NCI-H748 treated with DMSO at 0.1 percent for 48 hours (cell line): Measurements from ENCODE around the gene SIK3.
"Not testable (repeated sequence)": the region's sequence is repeated elsewhere in the genome, so short reads cannot be mapped to it uniquely, and the experiment has no call there.

Experiments
- DNase-seq: peaks from one replicate; lab custom pipeline; 2025; lab: John Stamatoyannopoulos, UW

SIK3 gene

GRCh38 chr11:117098269-117099232 is at the start of gene SIK3:
Gene SIK3 (minus strand): TSS chr11:117098428. CDS start chr11:117098415, 13 bp downstream.
- peak; percentile 53 for DNase-seq

- no peak for DNase-seq
These were observed 48.3 kb upstream of the SIK3 start for GRCh38 chr11:117146521-117146920.

- DNase-seq: no peak
These were observed 47.1 kb upstream of the SIK3 start for GRCh38 chr11:117145393-117145761.

GRCh38 chr11:117144477-117145392 is 46.5 kb upstream of the SIK3 start:
- no peak for DNase-seq

GRCh38 chr11:117143871-117144476 is 45.7 kb upstream of the SIK3 start, which contains the start of gene PAFAH1B2:
Gene PAFAH1B2 (plus strand): TSS chr11:117144287. CDS start chr11:117152448, 8,161 bp downstream.
- peak; percentile 66 for DNase-seq

GRCh38 chr11:117143390-117143789 is 45.2 kb upstream of the SIK3 start:
- no peak for DNase-seq

- DNase-seq: not testable (repeated sequence)
These were observed 39.2 kb upstream of the SIK3 start for GRCh38 chr11:117137223-117138086.

- DNase-seq: not testable (repeated sequence)
These were observed 36.8 kb upstream of the SIK3 start for GRCh38 chr11:117134979-117135378.

- DNase-seq: no peak
These were observed 36.2 kb upstream of the SIK3 start for GRCh38 chr11:117134431-117134830.

- DNase-seq: no peak
These were observed 32.7 kb upstream of the SIK3 start for GRCh38 chr11:117130879-117131278.

- not testable (repeated sequence) for DNase-seq
These were observed 32.2 kb upstream of the SIK3 start for GRCh38 chr11:117130396-117130795.

GRCh38 chr11:117128289-117128688 is 30.1 kb upstream of the SIK3 start:
- DNase-seq: no peak

- DNase-seq: peak; percentile 10
These were observed 29.1 kb upstream of the SIK3 start for GRCh38 chr11:117127171-117127901.

- DNase-seq: no peak
These were observed 28.2 kb upstream of the SIK3 start for GRCh38 chr11:117126223-117126965.

GRCh38 chr11:117122556-117122955 is 24.3 kb upstream of the SIK3 start:
- DNase-seq: no peak

- no peak for DNase-seq
These were observed 22.9 kb upstream of the SIK3 start for GRCh38 chr11:117121176-117121575.

- DNase-seq: no peak
These were observed 19.5 kb upstream of the SIK3 start for GRCh38 chr11:117117681-117118080.

- DNase-seq: not testable (repeated sequence)
These were observed 14.7 kb upstream of the SIK3 start for GRCh38 chr11:117112939-117113338.

- not testable (repeated sequence) for DNase-seq
These were observed 14.3 kb upstream of the SIK3 start for GRCh38 chr11:117112497-117112896.
